CD4-positive, alpha-beta T cell treated with Interleukin-17A for 1 hour (primary cell): ENCODE results near the gene ERO1A.
A peak's percentile ranks its signal among the peaks of the same experiment; 100 is the strongest.
"Not testable (repeated sequence)": the region's sequence is repeated elsewhere in the genome, so short reads cannot be mapped to it uniquely, and the experiment has no call there.

Source experiments
- DNase-seq: peaks from one replicate; pipeline ENCODE4 v3.0.0-alpha.2; 2020

ERO1A gene

GRCh38 chr14:52695481-52696091 is at the start of gene ERO1A:
Gene ERO1A (minus strand): TSS chr14:52695558. CDS start chr14:52695481, 77 bp downstream.
- peak; percentile 63 for DNase-seq

DNA sequence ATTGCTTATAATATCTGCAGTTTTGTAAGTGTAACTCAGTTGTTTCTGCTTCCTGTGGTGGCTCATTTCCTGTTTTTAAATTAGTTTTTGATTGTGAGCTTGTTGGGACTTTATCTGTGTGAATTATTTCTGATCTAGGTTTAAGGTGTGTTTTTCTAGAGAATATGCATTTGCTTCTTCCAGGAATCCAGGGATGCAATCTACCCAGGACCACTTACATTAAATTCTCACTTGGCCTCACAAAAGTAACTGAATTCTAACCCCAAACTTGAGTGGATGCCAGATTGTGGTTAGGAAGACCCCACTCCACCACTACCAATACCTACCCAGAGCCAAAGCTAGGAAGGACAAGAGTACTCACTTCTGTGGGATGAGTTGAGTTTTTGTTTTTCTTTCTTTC is 46.5 kb upstream of the ERO1A start:
- peak; percentile 55 for DNase-seq

DNA sequence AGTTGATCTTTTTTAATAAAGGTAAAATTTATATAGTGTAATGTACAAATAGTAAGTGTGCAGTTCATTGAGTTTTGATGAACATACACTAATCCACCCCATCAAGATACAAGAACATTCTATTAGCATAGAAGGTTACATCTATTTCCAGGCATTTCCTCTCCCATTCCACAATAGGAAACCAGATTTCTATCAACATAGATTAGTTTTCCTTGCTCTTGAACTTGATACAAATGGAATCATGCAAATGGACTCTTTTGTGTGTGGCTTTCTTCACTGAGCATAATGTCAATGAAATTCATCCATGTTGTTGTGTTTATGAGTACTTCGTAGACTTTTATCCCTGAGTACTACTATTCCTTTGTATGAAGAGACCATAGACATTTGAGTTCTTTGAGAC is 45.4 kb upstream of the ERO1A start:
- DNase-seq = no peak

GRCh38 chr14:52738409-52738808 is 43.1 kb upstream of the ERO1A start:
- peak; percentile 24 for DNase-seq

- DNase-seq = no peak
Measured at GRCh38 chr14:52735921-52736489, 40.6 kb upstream of the ERO1A start.

GRCh38 chr14:52733824-52734223 is 38.5 kb upstream of the ERO1A start:
- DNase-seq = no peak

GRCh38 chr14:52730709-52731111 is 35.4 kb upstream of the ERO1A start:
- no peak for DNase-seq

- DNase-seq = peak; percentile 97
Measured at GRCh38 chr14:52729925-52730708, 34.8 kb upstream of the ERO1A start, which contains the start of gene STYX. Gene STYX (plus strand): TSS chr14:52730166. CDS start chr14:52730475, 309 bp downstream.

GRCh38 chr14:52729585-52729924 is 34.2 kb upstream of the ERO1A start:
- DNase-seq = no peak

GRCh38 chr14:52729035-52729434 is 33.7 kb upstream of the ERO1A start:
- not testable (repeated sequence) for DNase-seq

DNA sequence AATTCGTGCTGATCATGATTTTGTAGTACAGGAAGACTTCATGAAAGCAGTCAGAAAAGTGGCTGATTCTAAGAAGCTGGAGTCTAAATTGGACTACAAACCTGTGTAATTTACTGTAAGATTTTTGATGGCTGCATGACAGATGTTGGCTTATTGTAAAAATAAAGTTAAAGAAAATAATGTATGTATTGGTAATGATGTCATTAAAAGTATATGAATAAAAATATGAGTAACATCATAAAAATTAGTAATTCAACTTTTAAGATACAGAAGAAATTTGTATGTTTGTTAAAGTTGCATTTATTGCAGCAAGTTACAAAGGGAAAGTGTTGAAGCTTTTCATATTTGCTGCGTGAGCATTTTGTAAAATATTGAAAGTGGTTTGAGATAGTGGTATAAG is 32.2 kb upstream of the ERO1A start:
- not testable (repeated sequence) for DNase-seq

GRCh38 chr14:52724360-52724644 is 28.9 kb upstream of the ERO1A start:
- no peak for DNase-seq

GRCh38 chr14:52723514-52724359 is 28.4 kb upstream of the ERO1A start:
- DNase-seq = no peak

GRCh38 chr14:52716155-52716554 is 20.8 kb upstream of the ERO1A start:
- DNase-seq = no peak

GRCh38 chr14:52711666-52712065 is 16.3 kb upstream of the ERO1A start:
- DNase-seq = no peak

DNA sequence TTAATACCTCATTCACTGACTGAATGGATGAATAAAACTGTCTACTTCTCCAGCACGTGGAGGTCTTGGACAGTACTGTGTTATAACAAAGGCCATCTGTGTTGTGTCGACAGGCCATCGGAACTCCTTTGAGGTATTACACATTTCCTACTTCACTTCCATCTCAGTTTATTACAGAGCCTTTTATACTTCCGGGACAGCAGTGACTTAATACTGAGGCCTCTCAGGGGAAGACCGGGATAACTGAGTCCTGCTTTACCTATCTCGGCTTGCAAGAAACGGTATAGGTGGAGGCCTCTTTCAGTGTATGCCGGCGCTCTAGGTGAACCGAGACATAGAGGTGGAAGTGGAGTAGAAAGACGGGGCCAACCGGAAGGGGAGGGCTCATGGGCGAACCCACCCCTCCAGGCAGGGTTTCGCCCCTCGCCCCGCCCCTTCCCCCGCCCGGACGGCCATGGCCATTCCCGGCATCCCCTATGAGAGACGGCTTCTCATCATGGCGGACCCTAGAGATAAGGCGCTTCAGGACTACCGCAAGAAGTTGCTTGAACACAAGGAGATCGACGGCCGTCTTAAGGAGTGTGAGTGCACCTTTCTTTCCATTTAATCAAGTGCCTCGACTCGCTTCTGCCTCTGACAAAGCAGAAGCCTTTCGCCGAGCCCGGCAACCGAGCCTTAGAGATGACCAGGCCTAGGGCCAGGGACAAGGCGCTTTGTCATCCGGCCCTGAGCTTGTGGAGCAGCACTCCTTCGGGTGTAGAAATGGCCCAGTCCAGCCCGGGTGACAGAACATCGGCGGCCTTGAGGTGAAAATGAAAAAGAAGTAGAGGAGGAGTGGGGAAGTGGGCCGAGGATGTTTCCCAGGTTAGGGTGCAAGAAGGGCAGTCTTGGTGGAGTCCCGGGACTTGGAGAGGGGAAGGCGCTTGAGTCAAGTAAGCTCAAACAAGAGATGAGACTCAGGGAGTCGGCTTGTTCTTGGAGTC is 11.7 kb upstream of the ERO1A start, which contains the start of gene PSMC6:
TSS of gene PSMC6 (plus strand) at position 477 of the 983 bp plus-strand sequence. CDS start at position 497, 20 bp downstream.
- DNase-seq = peak; percentile 94

DNA sequence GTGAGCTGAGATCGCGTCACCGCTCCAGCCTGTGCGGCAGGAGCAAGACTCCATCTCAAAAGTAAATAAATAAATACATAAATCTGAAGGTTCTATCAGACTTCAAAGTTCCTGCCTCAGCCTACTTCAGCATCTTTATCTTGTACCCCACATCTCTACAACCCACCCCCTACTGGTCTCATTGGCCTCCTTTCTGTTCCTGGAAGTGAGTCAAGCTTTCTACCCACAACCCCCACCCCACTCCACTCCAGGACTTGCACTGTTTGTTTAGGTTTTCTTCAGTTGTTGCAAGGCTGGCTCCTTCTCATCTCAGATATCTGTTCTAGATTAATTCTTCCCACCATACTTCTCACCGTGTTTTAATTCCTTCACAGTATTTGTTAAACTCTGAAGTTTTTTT is 10.9 kb upstream of the ERO1A start:
- DNase-seq = peak; percentile 57

GRCh38 chr14:52703664-52704063 is 8.3 kb upstream of the ERO1A start:
- DNase-seq = no peak

DNA sequence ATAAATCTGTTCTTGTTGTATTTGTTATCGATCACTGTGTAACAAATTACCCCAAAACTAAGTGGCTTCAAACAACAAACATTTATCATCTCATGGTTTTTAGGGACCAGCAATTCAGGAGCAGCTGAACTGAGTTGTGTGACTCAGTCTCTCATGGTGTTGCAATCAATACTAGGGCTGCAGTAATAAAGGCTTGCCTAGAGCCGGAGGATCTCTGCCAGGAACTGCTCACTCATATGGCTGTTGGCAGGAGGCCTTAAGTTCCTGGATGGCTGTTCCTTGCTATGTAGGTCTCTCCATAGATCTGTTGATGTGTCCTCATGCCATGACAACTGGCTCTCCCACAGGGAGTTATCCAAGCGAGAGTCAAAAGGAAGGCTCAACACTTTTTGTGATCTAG is 7.9 kb upstream of the ERO1A start:
- DNase-seq = no peak

- no peak for DNase-seq
Measured at GRCh38 chr14:52701223-52701622, 5.9 kb upstream of the ERO1A start.

GRCh38 chr14:52700701-52701172 is 5.4 kb upstream of the ERO1A start:
- DNase-seq = no peak
